Stimulated activated CD8-positive, alpha-beta memory T cell treated with anti-CD3 and anti-CD28 coated beads, Interleukin-7, amount 100 ng/mL, for 48 hours (primary cell): ENCODE results near the gene FNDC3B.

Experiments used
- DNase-seq, 2 donors: peaks; one replicate each; pipeline ENCODE4 v3.0.0-alpha.2; 2020; ENCODE audit warnings: low read depth in 1 of 2; ENCODE audit errors: extremely low read depth in 1 of 2

The FNDC3B gene

GRCh38 chr3:172410702-172411477, 371.5 kb downstream of the FNDC3B start:
- no peak for DNase-seq

DNA sequence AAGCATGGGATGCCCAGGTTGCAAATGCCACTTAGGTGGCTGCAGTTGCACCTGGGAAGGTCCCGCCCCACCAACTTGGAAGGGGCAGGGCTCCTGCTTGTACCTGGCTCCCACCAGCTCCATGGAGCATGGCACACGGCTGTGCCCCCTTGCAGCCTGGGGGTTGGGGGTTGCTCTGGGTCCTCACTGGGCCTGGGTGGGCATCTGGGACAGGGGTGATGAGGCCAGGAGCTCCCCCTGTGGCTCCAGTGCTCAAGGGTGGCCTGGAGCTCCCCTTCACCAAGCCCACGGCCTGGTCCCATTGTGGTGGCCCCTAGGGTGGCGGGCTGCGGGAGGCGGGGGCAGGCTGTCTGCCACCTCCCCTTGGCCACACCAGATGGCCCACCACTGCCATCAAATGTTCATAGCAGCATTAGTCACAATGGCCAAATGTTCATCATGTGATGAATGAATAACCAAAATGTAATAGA, 372.1 kb downstream of the FNDC3B start:
- no peak for DNase-seq

DNA sequence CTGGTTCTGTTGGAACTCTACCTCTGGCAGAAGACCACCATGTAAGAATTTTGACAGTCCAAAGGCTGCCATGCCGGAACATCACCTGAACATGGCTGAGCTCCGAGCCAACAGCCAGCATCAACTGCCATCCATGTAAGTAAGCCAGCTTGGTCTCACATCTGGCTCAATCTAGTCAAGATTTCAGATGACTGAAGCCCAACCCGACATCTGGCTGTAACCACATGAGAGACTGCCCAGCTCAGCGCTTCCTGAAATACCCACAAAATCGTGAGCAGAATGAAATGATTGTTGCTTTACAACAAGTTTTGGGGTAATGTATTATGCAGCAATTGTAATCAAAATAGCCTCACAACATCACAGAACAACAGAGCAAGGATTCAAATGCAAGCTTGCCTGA, 375.9 kb downstream of the FNDC3B start:
- no peak for DNase-seq

DNA sequence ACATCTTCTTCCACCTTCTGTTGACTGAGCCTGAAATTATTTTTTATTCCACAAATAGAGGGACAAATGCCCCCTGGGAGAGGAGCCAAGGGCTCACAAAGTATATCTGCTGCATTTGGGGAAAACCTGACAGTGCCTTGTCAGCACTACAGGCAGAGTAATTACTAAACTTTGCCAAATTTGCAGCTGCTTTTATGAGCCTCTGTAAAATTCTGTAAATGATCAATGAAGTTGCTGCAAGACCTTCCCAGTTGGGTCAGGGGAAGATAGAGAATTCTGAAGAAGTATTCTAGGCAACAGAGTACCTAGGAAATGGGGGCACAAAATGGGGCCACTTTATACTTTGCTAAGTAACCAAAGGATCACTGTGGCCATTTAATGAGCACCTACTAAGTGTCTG, 398.3 kb downstream of the FNDC3B start:
- no peak for DNase-seq

- DNase-seq = no peak
Measured at GRCh38 chr3:172438186-172438585, 398.8 kb downstream of the FNDC3B start.

GRCh38 chr3:172441581-172441980, 402.2 kb downstream of the FNDC3B start:
- no peak for DNase-seq

DNA sequence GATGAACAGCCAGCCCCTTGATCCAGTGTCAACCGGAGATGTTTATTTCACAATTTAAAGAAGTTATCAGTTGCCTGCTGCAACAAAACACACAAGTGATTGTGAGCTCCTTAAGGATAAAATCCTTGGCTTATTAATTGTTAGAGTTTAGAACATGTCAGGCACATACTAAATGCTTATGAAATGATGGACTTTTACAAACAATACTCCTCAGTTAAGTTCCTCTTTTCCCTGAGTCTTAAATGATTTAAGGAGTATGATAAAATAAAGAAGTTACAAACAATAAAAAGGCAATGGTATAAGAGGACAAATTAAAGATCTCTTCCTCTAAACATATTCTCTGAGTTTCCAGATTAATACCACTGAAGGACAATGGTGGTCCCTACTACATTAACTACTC, 403.2 kb downstream of the FNDC3B start:
- DNase-seq = no peak

DNA sequence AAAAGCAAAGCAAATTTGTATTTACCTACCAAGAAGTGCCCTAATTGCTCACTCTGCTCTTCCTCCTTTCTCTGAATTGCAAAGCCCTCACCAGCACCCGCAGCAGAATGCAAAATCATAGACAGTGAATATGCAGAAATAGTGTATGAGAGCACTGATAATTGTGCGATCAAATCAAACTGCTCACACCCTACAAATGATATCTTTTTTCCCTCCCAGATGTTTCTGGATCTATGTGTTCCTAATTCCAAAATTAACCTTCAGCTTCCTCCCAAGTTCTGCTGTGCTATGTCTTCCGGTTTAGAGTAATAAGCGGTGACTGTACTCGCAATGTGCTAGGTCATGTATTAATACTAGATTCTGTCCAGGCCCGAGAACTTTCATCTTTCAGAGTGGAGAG, 405.4 kb downstream of the FNDC3B start:
- no peak for DNase-seq

DNA sequence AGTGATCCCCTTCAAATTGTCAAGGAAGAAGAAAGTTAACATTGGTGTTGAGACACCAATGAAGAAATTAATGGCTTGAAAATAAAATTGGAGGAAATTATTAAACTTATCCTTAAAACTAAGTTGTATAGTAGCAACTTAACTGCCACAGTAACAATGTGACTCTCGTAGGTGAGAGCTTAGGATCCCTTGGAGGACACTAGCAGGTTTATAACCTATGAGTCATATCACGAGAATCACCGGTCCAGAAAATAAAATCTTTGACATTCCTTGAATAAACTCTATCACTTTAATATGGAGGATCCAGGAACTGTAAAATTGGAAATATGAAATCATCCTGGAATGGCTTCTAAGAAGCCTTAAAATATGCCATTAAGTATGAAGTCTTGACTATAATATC, 406.8 kb downstream of the FNDC3B start:
- no peak for DNase-seq

- DNase-seq = no peak
Measured at GRCh38 chr3:172447611-172448579, 408.5 kb downstream of the FNDC3B start, which contains the start of gene GHSR. Gene GHSR (minus strand): TSS chr3:172448456. CDS start chr3:172448413, 43 bp downstream.

- no peak for DNase-seq
Measured at GRCh38 chr3:172448661-172449465, 409.5 kb downstream of the FNDC3B start.

GRCh38 chr3:172449466-172450149, 410.2 kb downstream of the FNDC3B start:
- no peak for DNase-seq
